ENCODE data around the gene ZNG1B. TPM values are rescaled to one million over a fixed set of nuclear protein-coding genes. Genes with fewer than 3 reads are reported as not detected.
"Not testable (repeated sequence)": the region's sequence is repeated elsewhere in the genome, so short reads cannot be mapped to it uniquely, and the experiment has no call there.

ZNG1B gene
- total RNA-seq, 1 donor from 2014 or later: 37.5 TPM

- FAIRE-seq: not testable (repeated sequence)
- peak; percentile 0 to 5 for DNase-seq (ENCODE audit: low spot score in 2 of 2)
Observed at GRCh38 chr2:113541976-113542485, 104.5 kb downstream of the ZNG1B start.

- FAIRE-seq; DNase-seq (ENCODE audit: low spot score in 2 of 2): not testable (repeated sequence)
Observed at GRCh38 chr2:113542529-113542928, 105.0 kb downstream of the ZNG1B start.

Other genes with a start within 250 kb of the ZNG1B start
- gene PAX8, start 158.8 kb upstream of the ZNG1B start, total RNA-seq: under 0.01 TPM
- gene FOXD4L1, start 61.0 kb downstream of the ZNG1B start, total RNA-seq: 0.41 TPM
- gene RABL2A, start 189.6 kb downstream of the ZNG1B start, total RNA-seq: 10.6 TPM

Data from frontal cortex (tissue), 4 donors.